Occipital lobe (tissue), 2 donors: ENCODE results near the gene LRP1. TPM values are rescaled to one million over a fixed set of nuclear protein-coding genes. Genes with fewer than 3 reads are reported as not detected.

ENCODE experiments used
- DNase-seq: peaks from one replicate; lab custom pipeline; 2025; lab: John Stamatoyannopoulos, UW
- total RNA-seq: library from RNA; depleted of rRNA; stranded (reverse); fragments of >200 nt; gene quantifications from one replicate; pipeline ENCODE4 v1.2.3, GENCODE V29; 2014

The LRP1 gene
- total RNA-seq, 1 donor from 2014 or later, result 65.4 TPM

DNA sequence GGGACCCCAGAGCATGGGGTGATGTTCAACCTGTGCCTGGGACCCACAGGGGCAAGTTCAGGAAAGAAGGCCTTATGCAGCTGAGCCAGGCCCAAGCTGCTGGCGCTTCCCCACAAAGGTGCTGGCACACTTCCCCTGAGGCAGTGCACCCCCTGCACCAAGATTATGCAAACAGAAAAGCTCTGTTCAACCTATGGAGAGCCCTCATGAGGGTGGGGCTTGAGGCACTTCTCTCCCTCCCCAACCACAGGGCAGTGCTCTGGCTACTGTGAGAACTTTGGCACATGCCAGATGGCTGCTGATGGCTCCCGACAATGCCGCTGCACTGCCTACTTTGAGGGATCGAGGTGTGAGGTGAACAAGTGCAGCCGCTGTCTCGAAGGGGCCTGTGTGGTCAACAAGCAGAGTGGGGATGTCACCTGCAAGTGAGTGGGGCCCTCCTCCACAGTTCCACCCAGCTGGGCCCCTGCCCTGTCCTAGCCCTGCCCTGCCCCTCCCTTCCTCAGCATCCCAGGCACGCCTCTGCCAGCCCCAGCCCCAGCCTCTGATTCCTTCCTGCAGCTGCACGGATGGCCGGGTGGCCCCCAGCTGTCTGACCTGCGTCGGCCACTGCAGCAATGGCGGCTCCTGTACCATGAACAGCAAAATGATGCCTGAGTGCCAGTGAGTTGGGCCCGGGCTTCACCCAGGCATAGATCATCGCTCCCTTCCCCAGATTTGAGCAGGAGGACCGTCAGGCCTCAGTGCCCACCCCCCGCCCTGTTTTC, 82.8 kb downstream of the LRP1 start:
- DNase-seq, result no peak

DNA sequence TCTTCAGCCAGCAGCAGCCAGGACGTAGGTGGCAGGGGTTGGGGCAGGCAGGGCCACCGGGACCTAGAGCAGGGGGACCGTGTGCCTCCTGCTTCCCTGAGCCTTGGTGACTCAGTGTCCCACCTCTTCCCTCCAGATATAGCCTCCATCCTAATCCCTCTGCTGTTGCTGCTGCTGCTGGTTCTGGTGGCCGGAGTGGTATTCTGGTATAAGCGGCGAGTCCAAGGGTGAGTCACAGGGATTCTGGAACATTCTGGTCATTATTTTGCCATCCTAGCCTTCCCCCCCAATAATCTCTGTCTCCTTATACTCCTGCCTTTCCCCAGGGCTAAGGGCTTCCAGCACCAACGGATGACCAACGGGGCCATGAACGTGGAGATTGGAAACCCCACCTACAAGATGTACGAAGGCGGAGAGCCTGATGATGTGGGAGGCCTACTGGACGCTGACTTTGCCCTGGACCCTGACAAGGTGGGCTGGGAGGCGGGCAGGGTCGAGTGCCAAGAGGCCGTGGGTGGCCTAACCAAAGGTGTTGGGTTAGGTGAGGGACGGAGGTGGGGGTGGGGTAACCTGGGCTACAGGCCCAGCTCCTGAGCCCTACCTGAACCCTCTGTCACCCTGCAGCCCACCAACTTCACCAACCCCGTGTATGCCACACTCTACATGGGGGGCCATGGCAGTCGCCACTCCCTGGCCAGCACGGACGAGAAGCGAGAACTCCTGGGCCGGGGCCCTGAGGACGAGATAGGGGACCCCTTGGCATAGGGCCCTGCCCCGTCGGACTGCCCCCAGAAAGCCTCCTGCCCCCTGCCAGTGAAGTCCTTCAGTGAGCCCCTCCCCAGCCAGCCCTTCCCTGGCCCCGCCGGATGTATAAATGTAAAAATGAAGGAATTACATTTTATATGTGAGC, 83.8 kb downstream of the LRP1 start:
- no peak for DNase-seq

DNA sequence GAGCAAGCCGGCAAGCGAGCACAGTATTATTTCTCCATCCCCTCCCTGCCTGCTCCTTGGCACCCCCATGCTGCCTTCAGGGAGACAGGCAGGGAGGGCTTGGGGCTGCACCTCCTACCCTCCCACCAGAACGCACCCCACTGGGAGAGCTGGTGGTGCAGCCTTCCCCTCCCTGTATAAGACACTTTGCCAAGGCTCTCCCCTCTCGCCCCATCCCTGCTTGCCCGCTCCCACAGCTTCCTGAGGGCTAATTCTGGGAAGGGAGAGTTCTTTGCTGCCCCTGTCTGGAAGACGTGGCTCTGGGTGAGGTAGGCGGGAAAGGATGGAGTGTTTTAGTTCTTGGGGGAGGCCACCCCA, 84.4 kb downstream of the LRP1 start:
- DNase-seq, result no peak

DNA sequence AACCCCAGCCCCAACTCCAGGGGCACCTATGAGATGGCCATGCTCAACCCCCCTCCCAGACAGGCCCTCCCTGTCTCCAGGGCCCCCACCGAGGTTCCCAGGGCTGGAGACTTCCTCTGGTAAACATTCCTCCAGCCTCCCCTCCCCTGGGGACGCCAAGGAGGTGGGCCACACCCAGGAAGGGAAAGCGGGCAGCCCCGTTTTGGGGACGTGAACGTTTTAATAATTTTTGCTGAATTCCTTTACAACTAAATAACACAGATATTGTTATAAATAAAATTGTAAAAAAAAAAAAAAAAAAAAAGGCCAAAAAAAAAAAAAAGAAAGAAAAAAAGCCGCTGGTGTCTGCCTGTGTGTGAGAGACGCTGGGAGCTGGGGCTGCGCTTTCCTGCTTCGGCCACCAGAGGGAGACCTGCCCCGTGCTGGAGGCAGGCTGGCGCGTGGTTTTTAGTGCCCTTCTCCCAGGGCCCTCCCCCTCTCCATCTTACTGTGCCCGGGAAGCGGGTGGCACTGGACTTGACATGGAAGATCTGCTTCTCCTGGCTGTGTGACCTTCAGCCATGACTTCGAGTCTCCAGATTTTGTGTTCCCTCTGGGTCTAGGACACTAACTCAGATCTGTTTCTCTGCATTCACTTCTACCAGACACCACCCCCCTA, 84.9 kb downstream of the LRP1 start:
- DNase-seq, result peak; percentile 83

DNA sequence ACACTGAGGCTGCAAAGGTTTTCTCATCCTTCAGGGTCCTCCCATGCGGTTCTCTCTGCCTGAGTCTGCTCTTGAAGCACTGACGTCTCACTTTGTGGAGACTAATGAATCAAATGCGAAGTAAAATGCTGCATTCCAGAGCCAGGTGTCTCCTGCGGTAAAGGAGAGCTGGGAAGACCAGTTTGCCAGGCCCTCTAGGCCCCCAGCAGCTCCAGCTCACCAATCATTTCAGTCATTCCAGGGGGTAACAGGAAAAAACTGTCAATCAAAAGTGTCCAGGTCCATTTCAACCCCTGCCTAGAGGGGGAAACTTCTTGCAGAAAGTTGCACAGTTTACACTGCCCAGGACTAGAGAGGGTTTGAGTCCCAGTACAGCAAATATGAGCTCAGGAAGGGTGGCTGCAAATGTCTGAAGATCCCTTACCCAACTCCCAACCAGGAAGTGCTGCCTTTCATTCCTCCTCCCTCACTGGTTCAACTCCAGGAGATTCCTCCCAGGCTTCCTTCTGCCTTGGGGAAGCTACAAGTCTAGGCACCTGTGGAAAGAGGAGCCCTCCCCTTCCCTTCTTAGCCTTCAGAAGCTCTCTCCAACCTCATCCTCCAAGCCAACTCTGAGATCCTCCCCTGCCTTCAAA, 85.6 kb downstream of the LRP1 start:
- DNase-seq, result no peak

DNA sequence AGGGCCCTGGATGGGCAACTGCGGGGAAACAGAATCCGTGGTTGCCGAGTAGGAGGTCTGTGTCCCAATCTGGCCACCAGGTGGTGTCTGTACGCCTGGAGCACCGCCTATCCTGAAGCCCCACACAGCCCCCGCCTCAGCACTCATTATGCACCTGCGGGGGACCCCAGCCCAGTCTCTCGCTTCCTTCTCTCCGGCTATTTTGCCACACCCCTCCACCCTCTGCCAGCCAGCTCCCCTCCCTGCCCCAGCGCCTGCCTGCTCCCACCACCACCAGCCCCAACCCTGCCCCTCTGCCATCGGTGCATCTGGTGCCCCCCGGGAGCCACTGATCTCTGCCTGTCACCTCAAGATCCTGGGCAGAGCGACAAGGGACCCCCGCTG, 86.1 kb downstream of the LRP1 start:
- no peak for DNase-seq

DNA sequence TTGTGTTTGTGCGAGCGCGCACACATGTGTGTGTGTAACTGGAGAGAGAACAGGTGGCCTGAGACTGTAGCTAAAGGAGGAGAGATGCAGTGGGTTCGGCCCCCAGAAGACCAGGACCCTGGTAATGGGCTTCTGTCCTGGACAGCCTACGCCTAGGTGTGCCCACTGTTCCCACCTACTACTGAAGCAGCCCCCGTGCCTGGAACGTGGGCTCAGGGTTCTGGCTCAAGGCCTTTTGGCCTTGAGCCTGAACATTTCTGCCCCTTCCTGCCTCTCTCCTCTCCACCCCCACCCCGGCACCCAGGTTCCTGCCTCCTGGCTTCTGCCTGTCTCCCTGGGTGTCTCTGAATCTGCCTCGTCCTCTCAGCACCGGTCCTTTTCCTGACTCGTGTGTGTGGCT, 86.8 kb downstream of the LRP1 start:
- no peak for DNase-seq

DNA sequence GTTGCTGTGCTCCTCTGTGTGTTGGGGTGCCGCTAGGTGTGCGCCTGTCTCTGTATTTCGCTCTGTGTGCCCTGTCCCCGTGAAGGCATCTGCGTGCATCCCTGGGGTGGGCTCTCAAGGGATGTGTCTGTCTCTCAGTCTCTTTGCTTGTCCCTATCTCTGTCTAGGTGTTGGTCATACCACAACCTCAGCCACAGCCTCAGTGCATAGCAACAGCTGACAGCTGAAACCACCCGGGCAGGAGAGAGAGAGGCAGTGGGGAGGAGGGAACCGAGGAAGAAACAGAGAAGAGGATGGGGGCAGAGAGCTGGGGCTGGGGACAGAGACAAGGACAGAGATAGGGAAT, 87.4 kb downstream of the LRP1 start:
- no peak for DNase-seq

DNA sequence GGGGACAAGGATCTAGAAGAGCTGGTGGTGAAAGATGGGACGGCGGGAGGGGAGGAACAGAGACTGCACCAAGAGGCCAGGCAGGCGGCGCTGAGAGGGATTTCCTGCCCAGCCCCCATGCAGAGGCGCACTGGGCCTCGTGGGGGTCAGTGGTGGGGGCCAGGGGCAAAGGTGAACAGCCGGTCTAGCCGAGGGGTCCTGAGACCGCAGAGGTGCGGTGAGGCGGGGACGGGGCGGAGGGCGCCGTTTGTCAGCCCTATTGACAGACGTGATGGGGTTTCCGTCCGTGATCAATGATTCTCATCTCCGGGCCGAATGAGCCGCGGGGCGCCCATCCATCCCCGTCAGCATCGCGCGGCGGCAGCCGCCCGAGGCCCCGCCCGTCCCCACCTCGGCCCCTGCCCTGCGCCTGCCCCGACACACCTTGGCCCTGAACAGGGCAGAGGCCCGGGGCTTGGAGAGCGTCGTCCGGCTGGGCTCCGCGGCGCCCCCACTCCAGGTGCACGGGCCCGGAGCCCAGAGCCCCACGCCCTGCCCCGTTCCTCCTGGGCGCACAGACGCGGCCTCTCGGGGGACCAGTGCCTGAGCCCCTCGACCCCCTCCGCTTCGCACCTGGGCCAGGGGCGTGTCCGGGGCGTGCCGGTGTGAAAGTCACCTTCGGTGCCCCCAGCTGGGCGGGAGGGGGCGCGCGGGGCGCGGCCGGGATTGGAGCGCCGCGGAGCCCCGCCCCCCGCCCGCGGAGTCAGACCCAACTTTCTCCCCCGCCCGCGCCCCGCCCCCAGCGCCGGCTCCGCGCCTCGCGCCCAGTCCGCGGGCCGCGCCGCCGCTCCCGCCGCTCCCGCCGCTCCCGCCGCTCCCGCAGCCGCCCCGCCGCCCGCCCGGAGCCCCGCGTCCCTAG, 88.0 kb downstream of the LRP1 start, which contains the start of gene NXPH4:
NXPH4 (plus strand) TSS at position 781 of the 898 bp plus-strand sequence. CDS start 176 bp downstream, outside the sequence.
- DNase-seq, result no peak

DNA sequence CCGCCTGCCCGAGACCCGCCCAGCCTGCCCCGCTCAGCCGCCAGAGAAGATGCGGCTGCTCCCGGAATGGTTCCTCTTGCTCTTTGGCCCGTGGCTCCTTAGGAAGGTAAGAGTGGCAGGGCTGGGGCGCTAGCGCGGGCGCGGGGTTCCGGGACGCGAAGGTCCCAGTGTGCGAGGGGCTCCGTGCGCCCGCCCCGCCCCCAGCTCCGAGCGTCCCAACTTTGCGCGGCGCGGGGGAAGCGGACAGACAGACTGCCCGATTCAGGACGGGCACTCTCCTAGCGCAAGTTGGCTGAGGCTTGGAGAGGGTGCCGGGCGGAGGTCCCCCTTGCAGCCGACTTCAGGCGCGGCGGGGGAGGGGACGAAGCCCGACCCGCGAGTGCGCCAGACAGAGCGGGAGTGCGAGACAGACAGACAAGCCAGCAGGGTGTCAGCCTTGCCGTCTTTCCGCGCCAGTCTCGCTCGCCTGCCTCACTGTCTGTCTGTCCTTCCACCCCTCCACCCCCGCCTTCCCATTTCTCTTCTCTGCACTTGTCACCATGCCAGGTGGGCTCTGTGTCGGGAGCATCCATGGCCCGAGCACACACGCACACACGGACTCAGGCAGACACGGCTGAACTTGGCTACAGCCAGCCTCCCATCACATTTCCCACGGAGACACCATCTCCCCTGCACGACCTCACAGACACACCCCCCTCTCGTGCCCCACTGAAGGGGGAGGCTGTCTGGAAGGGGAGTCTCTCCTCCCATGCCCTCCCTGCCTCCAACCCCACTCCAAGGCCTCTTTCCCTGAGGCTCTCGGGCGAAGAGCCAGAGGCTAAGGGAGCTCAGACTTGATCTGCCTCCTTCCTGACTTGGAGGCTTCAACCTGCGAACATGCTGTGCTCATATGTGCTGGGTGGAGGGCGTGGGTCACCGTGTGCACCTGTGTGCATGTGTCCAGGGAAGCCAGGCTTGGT, 88.9 kb downstream of the LRP1 start:
- no peak for DNase-seq

DNA sequence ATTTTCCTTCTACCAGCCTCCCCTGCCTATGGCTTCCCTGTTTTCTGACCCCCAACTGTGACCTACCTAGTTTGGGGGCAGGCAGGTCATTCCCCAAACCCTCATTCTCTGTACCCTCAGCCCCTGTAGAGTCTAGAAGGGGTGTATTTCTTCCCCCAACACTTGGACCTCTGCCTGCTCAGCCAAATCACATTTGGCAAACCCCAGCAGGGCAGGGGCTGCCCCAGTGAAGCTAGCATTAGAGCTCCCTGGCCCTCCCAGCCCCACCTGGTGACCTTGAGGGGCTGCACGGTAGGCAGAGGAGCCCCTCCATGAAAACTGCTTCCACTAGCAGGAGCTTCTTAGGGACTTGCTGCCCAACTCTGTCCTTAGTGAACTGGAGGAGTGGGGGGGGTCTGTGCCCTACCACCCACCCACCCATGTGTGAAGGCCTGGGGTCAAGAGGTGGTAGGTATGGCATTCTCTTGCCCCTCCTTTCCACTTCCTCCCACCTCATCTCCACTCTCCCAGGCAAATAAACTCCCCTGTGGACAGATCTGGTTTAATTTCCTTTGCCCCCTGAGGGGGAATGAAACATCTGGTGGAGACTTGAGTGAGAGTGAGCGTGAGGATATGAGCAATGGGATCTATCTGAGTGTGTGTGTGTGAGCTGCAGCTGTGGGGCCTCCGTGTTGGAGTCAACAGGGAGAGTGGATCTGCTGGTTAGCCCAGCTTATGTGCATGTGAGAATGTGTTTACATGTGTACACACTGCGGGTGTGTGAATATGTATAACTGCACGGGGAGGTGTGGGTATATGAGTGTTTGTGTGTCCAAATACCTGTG, 90.0 kb downstream of the LRP1 start:
- no peak for DNase-seq

DNA sequence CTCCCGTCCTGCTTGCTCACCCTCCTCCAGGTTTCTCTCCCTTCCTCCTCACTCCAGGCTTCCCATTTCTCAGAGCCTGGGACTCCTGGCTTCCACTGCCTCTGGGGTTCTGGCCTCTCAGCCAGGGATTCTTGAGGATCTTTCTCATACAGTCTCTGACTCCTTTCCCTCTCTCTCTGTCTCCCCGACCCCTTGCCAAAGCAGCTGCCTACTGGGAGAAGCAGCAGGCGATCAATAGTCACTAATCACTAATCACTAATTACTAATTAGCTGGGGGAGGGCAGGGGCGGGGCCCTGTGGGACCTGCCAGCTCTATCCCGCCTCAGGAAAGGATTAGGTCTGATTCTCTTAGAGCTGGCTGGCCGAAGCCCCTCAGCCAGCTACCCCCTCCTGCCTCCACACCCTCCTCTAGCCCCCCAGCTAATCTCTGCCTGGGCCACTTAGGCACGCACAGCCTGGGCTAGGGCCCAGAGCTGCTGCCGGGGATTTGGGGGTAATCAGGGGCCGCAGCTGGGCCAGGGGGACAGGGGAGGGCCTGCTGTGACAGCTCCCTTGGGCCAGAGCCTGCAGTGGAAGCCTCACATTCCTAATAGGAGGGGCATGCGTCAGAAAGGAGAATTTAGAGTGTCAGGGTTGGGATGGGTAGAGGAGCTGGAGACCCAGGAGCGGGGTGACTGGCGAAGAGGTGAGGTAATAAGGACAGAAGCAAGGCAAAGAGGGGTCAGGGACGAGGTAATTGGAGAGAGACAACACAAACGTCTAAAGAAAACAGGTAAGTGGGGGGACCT, 91.1 kb downstream of the LRP1 start:
- DNase-seq, result no peak

DNA sequence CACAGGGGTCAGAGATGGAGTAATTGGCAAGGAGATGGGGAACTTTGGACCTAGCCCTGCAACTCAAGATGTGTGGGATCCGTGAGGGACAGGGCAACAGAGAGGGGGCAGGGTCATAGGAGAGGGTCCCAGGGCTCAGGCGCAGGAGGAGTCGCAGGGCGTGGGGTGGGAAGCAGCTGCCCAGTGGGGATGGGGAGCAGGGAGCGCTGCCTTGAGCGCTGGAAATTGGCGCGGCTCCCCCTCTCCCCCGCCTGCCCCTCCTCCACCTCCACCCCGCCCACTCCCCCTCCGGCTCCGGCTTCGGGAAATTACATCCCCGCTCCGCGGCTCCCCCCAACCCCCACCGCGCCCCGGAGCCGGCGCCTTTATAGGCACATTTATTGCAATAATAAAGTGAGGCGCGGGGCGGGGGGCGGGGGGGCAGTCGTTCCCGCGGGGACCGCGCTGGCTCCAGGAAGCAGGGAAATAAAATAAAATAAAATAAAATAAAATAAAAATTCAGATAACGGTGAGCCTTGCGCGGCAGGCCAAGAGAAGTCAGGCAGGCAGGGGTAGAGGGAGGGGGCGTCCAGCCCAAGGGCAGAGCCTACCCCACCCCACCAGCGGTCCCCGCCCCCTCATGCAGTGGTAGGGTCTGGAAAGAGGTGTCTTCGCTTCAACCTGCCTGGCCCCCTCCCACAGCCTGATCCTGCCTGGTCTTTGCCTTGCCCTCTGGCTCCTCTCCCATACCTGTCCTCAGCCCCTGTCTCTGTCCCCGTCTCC, 91.9 kb downstream of the LRP1 start:
- DNase-seq, result no peak

DNA sequence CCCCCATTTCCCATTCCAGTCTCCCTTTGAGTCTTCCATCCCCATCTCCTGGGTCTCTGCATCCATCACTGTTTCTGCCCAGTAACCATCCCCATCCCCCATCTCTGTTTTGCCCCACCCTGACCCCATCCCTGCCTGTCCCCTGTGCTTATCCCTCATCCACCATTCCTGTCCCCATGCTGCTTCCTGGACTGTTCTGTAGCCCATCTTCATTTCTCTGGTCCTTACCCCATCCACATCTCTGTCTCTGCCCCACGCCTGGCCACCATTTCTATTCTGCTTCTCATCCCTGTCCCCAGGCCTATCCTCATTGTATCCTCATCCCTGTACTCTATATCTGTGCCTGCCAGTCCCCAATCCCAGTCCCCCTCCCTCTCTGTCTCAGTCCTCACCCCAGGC, 92.5 kb downstream of the LRP1 start:
- no peak for DNase-seq

DNA sequence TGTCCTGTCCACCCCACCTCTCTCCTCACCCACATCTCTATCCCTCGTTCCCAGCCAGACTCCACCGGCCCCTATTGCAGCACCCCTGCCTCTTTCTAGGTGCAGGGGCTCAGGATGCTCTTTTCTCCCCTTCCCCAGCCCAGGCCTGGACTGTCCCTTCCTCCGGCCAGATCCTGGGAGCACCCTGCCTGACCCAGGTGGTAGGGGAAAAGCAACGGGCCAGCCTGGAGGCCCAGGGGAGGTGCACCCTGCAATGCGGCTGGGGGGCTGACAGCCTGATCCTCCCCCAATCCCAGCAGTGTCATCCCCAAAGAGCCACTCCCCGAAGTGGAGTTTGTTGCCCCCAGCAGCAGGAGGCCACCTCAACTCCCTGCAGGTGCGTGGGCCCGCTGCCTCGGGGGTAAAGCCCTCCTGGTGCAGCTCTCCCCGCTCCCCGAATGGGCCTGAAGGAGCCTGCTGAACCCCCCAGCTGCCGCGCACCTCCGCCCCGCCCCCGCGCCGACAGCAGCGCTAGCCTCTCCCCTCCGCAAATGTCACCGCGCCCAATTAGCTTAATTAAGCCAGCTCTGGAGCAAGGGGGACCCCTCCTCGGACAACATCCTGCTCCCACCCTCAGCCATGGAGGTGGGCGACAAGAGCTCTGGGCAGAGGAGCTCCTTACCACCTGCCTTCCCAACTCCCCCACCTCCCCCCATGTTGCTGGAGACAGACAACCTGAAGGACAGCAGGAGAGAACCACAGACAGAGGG, 93.1 kb downstream of the LRP1 start:
- DNase-seq, result no peak
